SH-SY5Y (cell line): ENCODE results near the gene TNRC18.

Experiments
- GATA2 ChIP-seq: IDR thresholded peaks from 2 replicates; pipeline ENCODE4 v1.6.1; 2011; ENCODE audit warnings: mild to moderate bottlenecking, low read depth, low read length
- GATA3 ChIP-seq: IDR thresholded peaks from 2 replicates; pipeline ENCODE4 v1.6.1; 2011; ENCODE audit warnings: low read depth, mild to moderate bottlenecking, low read length, moderate library complexity

DNA sequence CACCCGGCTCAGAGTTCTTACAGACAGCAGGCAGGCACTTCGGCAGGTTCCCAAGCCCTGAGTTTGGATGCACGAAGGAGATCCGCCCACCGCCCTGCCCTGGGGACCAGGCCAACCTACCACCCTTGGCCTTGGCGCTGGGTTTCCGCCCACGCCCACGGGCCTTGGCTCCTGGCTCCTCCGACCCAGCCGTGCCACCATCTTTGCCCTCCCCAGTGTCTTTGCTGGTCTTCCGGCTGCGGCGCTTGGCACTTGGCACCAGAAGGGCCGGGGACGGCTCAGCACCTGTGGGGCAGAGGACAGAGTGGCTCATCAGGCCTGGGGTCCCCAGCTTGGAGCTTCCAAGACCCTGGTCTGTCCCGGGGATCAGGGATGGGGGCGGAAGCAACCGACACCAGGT, 108.8 kb downstream of the TNRC18 start:
- no peak for TF ChIP-seq GATA3
- no peak for TF ChIP-seq GATA2
